Kidney epithelial cell (primary cell): ENCODE measurements around the gene DLG5. TPM values are rescaled to one million over a fixed set of nuclear protein-coding genes. Genes with fewer than 3 reads are reported as not detected.

ENCODE experiments used
- DNase-seq: peaks from one replicate; pipeline ENCODE4 v3.0.0-alpha.2; 2010; ENCODE audit warnings: low read depth
- H3K27me3 ChIP-seq: 2 replicates; pipeline ENCODE4 v1.6.0; 2011; ENCODE audit warnings: low read length; ENCODE audit not compliant: control insufficient read depth, insufficient read depth
- H3K36me3 ChIP-seq: 2 replicates; pipeline ENCODE4 v1.5.1; 2011; ENCODE audit warnings: low read length; ENCODE audit not compliant: control insufficient read depth, insufficient read depth
- H3K4me3 ChIP-seq: 2 replicates; pipeline ENCODE4 v1.5.1; 2011; ENCODE audit warnings: low read depth, mild to moderate bottlenecking, control low read depth, low read length
- CTCF ChIP-seq: IDR thresholded peaks from 2 replicates; pipeline ENCODE4 v1.5.1; 2011; ENCODE audit warnings: mild to moderate bottlenecking, moderate library complexity, low read length, control low read depth, inconsistent platforms; ENCODE audit not compliant: insufficient read depth, poor library complexity, severe bottlenecking
- total RNA-seq: library from RNA; depleted of rRNA; stranded (reverse); fragments of >200 nt; gene quantifications from 2 replicates; pipeline ENCODE4 v1.2.3, GENCODE V29; 2015

Gene DLG5
- total RNA-seq, 1 donor from 2014 or later, result 35.9 TPM

GRCh38 chr10:77807706-77808105 lies 118.8 kb downstream of the DLG5 start:
- H3K4me3 ChIP-seq, result no peak overlapping the region
- DNase-seq, result no peak
- TF ChIP-seq CTCF, result no peak
- no peaks in the 10 kb centered on the region for H3K27me3 ChIP-seq
- peaks cover 1% of the 10 kb centered on the region for H3K36me3 ChIP-seq

- no peak for TF ChIP-seq CTCF
- no peak for DNase-seq
- Histone ChIP-seq H3K36me3 (peaks cover 1% of the 10 kb centered on the region), H3K27me3 (no peaks in the 10 kb centered on the region), H3K4me3 (no peak overlapping the region)
These were observed 119.9 kb downstream of the DLG5 start for GRCh38 chr10:77806511-77807157.

- no peak for DNase-seq
- Histone ChIP-seq H3K27me3 (no peaks in the 10 kb centered on the region), H3K4me3 (no peak overlapping the region), H3K36me3 (no peaks in the 10 kb centered on the region)
- TF ChIP-seq CTCF, result no peak
These were observed 120.9 kb downstream of the DLG5 start for GRCh38 chr10:77805676-77806075.

GRCh38 chr10:77804371-77804770 lies 122.2 kb downstream of the DLG5 start:
- Histone ChIP-seq H3K36me3 (no peaks in the 10 kb centered on the region), H3K4me3 (no peak overlapping the region), H3K27me3 (no peaks in the 10 kb centered on the region)
- TF ChIP-seq CTCF, result no peak
- no peak for DNase-seq

- Histone ChIP-seq H3K36me3 (no peaks in the 10 kb centered on the region), H3K4me3 (no peak overlapping the region), H3K27me3 (no peaks in the 10 kb centered on the region)
- no peak for TF ChIP-seq CTCF
- DNase-seq, result no peak
These were observed 124.9 kb downstream of the DLG5 start for GRCh38 chr10:77801474-77802161.
